Prostate gland (tissue), 2 donors: ENCODE data around the gene MFF. TPM values are rescaled to one million over a fixed set of nuclear protein-coding genes. Genes with fewer than 3 reads are reported as not detected.

Experiments
- DNase-seq: peaks from one replicate; pipeline ENCODE4 v3.0.0-alpha.2; 2019; ENCODE audit warnings: low spot score
- H3K27ac ChIP-seq, 2 donors: fragments of 200-600 bp; sonication (generic); 2 replicates each; pipeline ENCODE4 v1.5.1; 2017 to 2019
- H3K27me3 ChIP-seq: fragments of 200-600 bp; sonication (generic); replicated peaks from 2 replicates; pipeline ENCODE4 v1.5.1; 2019; ENCODE audit not compliant: insufficient read depth
- H3K36me3 ChIP-seq, 2 donors: fragments of 200-600 bp; sonication (generic); 1 replicate in 1 of 2; 2 replicates in 1 of 2; pipeline versions ENCODE4 v1.5.1 to v1.8.1; 2017 to 2019
- H3K4me1 ChIP-seq: fragments of 200-600 bp; sonication (generic); replicated peaks from 2 replicates; pipeline ENCODE4 v1.5.1; 2019
- H3K4me3 ChIP-seq, 2 donors: fragments of 200-600 bp; sonication (generic); 2 replicates each; pipeline ENCODE4 v1.5.1; 2017 to 2019
- H3K9me3 ChIP-seq: fragments of 200-600 bp; sonication (generic); 2 replicates; pipeline ENCODE4 v1.5.1; 2017
- CTCF ChIP-seq, 4 experiments: fragments of 200-600 bp in 2 of 4; fragments of 450-650 bp in 2 of 4; sonication (generic) in 2 of 4; IDR thresholded peaks; 1 replicate in 3 of 4; 2 replicates in 1 of 4; pipeline ENCODE4 v1.5.1; 2016 to 2019; ENCODE audit warnings: antibody characterized with exemption in 4 of 4, mild to moderate bottlenecking in 2 of 4, moderate library complexity in 2 of 4
- POLR2A ChIP-seq: fragments of 450-650 bp; IDR thresholded peaks from one replicate; pipeline ENCODE4 v1.6.1; 2016; ENCODE audit warnings: antibody characterized with exemption, mild to moderate bottlenecking
- POLR2AphosphoS5 ChIP-seq: sonication (generic); formaldehyde crosslinking; IDR thresholded peaks from one replicate; pipeline ENCODE4 v1.6.1; 2017; ENCODE audit warnings: antibody characterized with exemption
- WGBS: methylation state at CpG from one replicate; pipeline ENCODE4 v1.1.5; 2018; 5-methylcytosine and 5-hydroxymethylcytosine counted together
- intact Hi-C: fragments of 100-400 bp; cut with DNase I; formaldehyde crosslinking; loops from one replicate; pipeline ENCODE4 v1.14.2; 2022
- total RNA-seq, 2 donors: library from RNA; depleted of rRNA; stranded (reverse); fragments of >200 nt; gene quantifications; one replicate each; pipeline ENCODE4 v1.1.0, GENCODE V29; 2016

The MFF gene
- total RNA-seq, 2 donors from 2014 or later, result 94.7 to 180 TPM

- Histone ChIP-seq H3K4me1 (no peaks in the 10 kb centered on the region), H3K4me3 (no peak overlapping the region), H3K27ac (no peak overlapping the region), H3K36me3 (no peaks in the 10 kb centered on the region), H3K9me3 (no peaks in the 10 kb centered on the region), H3K27me3 (no peaks in the 10 kb centered on the region)
- WGBS, result 24% methylated on average over 3 of the region's 3 CpGs
- intact Hi-C loops, result no loop called here
- TF ChIP-seq CTCF (IDR thresholded peaks at IDR 0.05) (no peak), POLR2AphosphoS5 (no peak), POLR2A (no peak)
- no peak for DNase-seq
These were observed 40.8 kb downstream of the MFF start for GRCh38 chr2:227365833-227366232.

GRCh38 chr2:227366769-227367426, 41.8 kb downstream of the MFF start:
- Histone ChIP-seq H3K27me3 (no peaks in the 10 kb centered on the region), H3K36me3 (no peaks in the 10 kb centered on the region), H3K9me3 (no peaks in the 10 kb centered on the region), H3K27ac (no peak overlapping the region), H3K4me3 (no peak overlapping the region), H3K4me1 (no peaks in the 10 kb centered on the region)
- intact Hi-C loops, result no loop called here
- TF ChIP-seq POLR2A, result no peak
- no peak for TF ChIP-seq POLR2AphosphoS5
- TF ChIP-seq CTCF (IDR thresholded peaks at IDR 0.05), result no peak
- DNase-seq, result no peak
- 51% methylated on average over 11 of the region's 11 CpGs for WGBS

GRCh38 chr2:227367427-227367795, 42.4 kb downstream of the MFF start:
- Histone ChIP-seq H3K4me3 (no peak overlapping the region), H3K4me1 (no peaks in the 10 kb centered on the region), H3K27ac (no peak overlapping the region), H3K27me3 (no peaks in the 10 kb centered on the region), H3K36me3 (no peaks in the 10 kb centered on the region), H3K9me3 (no peaks in the 10 kb centered on the region)
- no peak for TF ChIP-seq POLR2AphosphoS5
- no peak for TF ChIP-seq POLR2A
- TF ChIP-seq CTCF (IDR thresholded peaks at IDR 0.05), result no peak
- DNase-seq, result no peak
- intact Hi-C loops, result no loop called here
- 84% methylated on average over 3 of the region's 3 CpGs for WGBS

- TF ChIP-seq POLR2AphosphoS5, result no peak
- TF ChIP-seq POLR2A, result no peak
- no peak for TF ChIP-seq CTCF (IDR thresholded peaks at IDR 0.05)
- Histone ChIP-seq H3K9me3 (no peaks in the 10 kb centered on the region), H3K27me3 (no peaks in the 10 kb centered on the region), H3K4me1 (no peaks in the 10 kb centered on the region), H3K27ac (no peak overlapping the region), H3K36me3 (no peaks in the 10 kb centered on the region), H3K4me3 (no peak overlapping the region)
- intact Hi-C loops, result no loop called here
- 94% methylated on average over 5 of the region's 5 CpGs for WGBS
- no peak for DNase-seq
These were observed 43.5 kb downstream of the MFF start for GRCh38 chr2:227368574-227368973.

- H3K27ac ChIP-seq, result no peak overlapping the region
- no peak for TF ChIP-seq CTCF (IDR thresholded peaks at IDR 0.05)
- no peak for TF ChIP-seq POLR2AphosphoS5
- TF ChIP-seq POLR2A, result no peak
- intact Hi-C loops, result no loop called here
- 82% methylated on average over 8 of the region's 8 CpGs for WGBS
- H3K36me3 ChIP-seq, result no peaks in the 10 kb centered on the region
- no peaks in the 10 kb centered on the region for H3K27me3 ChIP-seq
- no peaks in the 10 kb centered on the region for H3K9me3 ChIP-seq
- DNase-seq, result no peak
- H3K4me3 ChIP-seq, result no peak overlapping the region
- H3K4me1 ChIP-seq, result no peaks in the 10 kb centered on the region
These were observed 45.0 kb downstream of the MFF start for GRCh38 chr2:227370092-227370491.
